Measurements from ENCODE around the gene RAP1A. TPM values are rescaled to one million over a fixed set of nuclear protein-coding genes. Genes with fewer than 3 reads are reported as not detected.

The RAP1A gene
- total RNA-seq, 1 donor, result 17.0 TPM

DNA sequence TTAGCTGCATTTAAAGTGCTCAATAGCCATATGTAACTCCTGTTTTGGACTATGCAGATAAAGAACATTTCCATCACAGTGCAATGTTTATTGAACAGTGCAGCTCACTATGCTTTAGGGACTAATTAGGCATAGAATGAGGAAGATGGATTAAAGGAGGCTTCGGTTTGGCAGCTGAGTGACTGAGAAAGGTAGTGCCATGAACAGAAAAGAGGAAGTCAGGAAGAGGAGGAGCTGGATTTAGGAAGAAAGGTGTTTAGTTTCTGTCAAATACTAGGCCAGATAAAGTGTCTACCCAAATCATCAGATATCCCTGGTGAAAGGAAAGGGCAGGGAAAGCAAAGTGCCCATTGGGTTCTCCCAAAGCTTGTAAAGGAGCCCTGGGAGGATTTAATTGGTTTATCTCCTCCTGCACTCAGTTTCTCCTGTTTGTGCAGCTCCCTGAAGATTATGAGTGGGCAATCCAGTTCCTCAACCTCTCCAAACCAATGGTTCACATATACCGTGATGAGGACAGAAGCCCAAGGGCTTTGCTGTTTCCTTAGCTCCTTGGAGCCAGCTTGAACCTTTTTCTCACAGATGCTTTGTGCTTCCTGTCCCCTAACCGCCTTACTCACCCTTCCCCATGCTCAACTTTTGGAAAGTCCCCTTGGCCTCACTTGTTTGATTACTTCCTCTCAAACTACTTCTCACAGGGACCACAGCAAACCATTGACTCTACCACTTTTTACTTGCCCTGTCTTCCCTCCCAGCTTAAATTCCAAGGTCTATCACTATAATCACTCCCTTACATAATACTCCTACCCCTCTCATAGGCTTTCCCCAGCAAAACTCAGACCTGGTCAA lies 3.5 kb upstream of the RAP1A start:
- Histone ChIP-seq H3K4me3 (ENCODE audit: insufficient read depth, low read length) (no peak overlapping the region), H3K27ac (ENCODE audit: low read depth, low read length) (no peak overlapping the region), H3K36me3 (ENCODE audit: insufficient read depth, low read length) (no peaks in the 10 kb centered on the region), H3K27me3 (ENCODE audit: insufficient read depth, low read length) (no peaks in the 10 kb centered on the region), H3K79me2 (ENCODE audit: insufficient read depth, low read length) (peaks cover 12% of the 10 kb centered on the region), H2AFZ (ENCODE audit: low read length) (no peak overlapping the region), H3K4me2 (ENCODE audit: insufficient read depth, low read length) (no peak overlapping the region), H3K9me3 (ENCODE audit: low read depth, low read length) (no peaks in the 10 kb centered on the region), H4K20me1 (ENCODE audit: insufficient read depth, low read length) (peaks cover 7% of the 10 kb centered on the region), H3K4me1 (ENCODE audit: insufficient read depth, low read length) (peaks cover 8% of the 10 kb centered on the region)
- DNase-seq (ENCODE audit: insufficient read length, low spot score, missing footprints), result no peak
- TF ChIP-seq, protein P1, sequence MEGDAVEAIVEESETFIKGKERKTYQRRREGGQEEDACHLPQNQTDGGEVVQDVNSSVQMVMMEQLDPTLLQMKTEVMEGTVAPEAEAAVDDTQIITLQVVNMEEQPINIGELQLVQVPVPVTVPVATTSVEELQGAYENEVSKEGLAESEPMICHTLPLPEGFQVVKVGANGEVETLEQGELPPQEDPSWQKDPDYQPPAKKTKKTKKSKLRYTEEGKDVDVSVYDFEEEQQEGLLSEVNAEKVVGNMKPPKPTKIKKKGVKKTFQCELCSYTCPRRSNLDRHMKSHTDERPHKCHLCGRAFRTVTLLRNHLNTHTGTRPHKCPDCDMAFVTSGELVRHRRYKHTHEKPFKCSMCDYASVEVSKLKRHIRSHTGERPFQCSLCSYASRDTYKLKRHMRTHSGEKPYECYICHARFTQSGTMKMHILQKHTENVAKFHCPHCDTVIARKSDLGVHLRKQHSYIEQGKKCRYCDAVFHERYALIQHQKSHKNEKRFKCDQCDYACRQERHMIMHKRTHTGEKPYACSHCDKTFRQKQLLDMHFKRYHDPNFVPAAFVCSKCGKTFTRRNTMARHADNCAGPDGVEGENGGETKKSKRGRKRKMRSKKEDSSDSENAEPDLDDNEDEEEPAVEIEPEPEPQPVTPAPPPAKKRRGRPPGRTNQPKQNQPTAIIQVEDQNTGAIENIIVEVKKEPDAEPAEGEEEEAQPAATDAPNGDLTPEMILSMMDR (IDR thresholded peaks at IDR 0.05; ENCODE audit: extremely low read depth, low read depth, low read length), result no peak

DNA sequence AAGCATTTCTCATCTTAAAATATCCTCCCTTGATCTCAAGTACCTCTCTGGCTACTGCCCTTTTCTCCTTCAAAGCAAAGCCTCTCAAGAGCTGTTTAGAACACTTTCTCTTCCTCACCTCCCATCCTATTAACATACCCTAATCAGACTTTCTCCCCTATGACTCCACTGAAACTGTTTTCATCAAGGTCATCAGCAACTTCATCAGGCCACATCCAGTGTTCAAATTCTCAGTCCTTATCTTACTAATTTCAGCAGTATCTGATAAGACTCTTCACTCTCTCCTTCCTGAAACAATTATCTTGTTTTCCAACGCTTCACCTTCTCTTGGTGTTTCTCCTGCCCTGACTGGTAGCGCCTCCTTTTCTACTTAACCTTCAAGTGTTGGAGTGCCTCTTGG lies 1.5 kb upstream of the RAP1A start:
- TF ChIP-seq, protein P1 (IDR thresholded peaks at IDR 0.05; ENCODE audit: extremely low read depth, low read depth, low read length), result no peak
- no peak overlapping the region for H3K4me2 ChIP-seq (ENCODE audit: insufficient read depth, low read length)
- no peak overlapping the region for H3K4me3 ChIP-seq (ENCODE audit: insufficient read depth, low read length)
- H3K36me3 ChIP-seq (ENCODE audit: insufficient read depth, low read length), result no peaks in the 10 kb centered on the region
- no peaks in the 10 kb centered on the region for H3K27me3 ChIP-seq (ENCODE audit: insufficient read depth, low read length)
- no peak overlapping the region for H3K27ac ChIP-seq (ENCODE audit: low read depth, low read length)
- peaks cover 14% of the 10 kb centered on the region for H3K4me1 ChIP-seq (ENCODE audit: insufficient read depth, low read length)
- no peaks in the 10 kb centered on the region for H3K9me3 ChIP-seq (ENCODE audit: low read depth, low read length)
- DNase-seq (ENCODE audit: insufficient read length, low spot score, missing footprints), result no peak
- H3K79me2 ChIP-seq (ENCODE audit: insufficient read depth, low read length), result peaks cover 32% of the 10 kb centered on the region
- no peak overlapping the region for H2AFZ ChIP-seq (ENCODE audit: low read length)
- peaks cover 22% of the 10 kb centered on the region for H4K20me1 ChIP-seq (ENCODE audit: insufficient read depth, low read length)

DNA sequence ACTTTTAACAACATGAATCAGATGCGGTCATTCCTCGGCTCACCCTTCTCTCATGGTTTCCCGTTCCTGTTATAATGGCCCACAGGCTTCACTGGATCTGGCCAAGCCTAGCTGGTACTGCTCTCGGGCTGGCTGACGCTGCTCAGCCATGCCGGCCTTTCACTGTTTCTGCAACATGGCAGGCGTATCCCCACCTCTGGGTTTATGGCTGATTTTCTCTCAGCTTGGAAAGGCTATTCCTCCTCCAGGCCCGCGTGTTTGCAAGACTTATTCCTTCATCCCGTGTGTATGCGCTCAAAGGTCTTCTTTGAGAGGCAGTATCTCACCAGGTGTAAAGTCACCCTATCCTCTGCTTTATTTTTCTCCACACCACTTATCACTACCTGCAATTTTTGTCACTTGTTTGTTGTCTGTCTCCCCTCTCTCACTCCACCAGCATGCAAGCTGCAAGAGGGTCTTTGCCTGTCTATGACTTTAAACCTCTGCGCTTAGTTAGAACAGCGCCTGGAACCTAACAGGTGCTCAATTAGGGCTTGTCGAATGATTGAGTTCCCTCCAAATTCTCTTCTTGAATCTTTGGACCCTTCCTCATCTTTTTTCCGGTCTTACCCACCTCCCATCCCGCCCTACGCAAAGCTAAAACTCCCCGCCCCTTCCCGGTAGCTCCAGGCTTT lies 491 bp upstream of the RAP1A start:
- Histone ChIP-seq H3K9me3 (ENCODE audit: low read depth, low read length) (no peaks in the 10 kb centered on the region), H2AFZ (ENCODE audit: low read length) (peak overlapping the region; percentile 93), H3K4me3 (ENCODE audit: insufficient read depth, low read length) (peak overlapping the region; percentile 79), H3K4me2 (ENCODE audit: insufficient read depth, low read length) (peak overlapping the region; percentile 86), H3K27ac (ENCODE audit: low read depth, low read length) (no peak overlapping the region), H3K36me3 (ENCODE audit: insufficient read depth, low read length) (no peaks in the 10 kb centered on the region), H3K27me3 (ENCODE audit: insufficient read depth, low read length) (no peaks in the 10 kb centered on the region), H3K4me1 (ENCODE audit: insufficient read depth, low read length) (peaks cover 14% of the 10 kb centered on the region), H3K79me2 (ENCODE audit: insufficient read depth, low read length) (peaks cover 42% of the 10 kb centered on the region), H4K20me1 (ENCODE audit: insufficient read depth, low read length) (peaks cover 31% of the 10 kb centered on the region)
- TF ChIP-seq, protein P1 (IDR thresholded peaks at IDR 0.05; ENCODE audit: extremely low read depth, low read depth, low read length), result no peak
- peak; percentile 43 for DNase-seq (ENCODE audit: insufficient read length, low spot score, missing footprints)

DNA sequence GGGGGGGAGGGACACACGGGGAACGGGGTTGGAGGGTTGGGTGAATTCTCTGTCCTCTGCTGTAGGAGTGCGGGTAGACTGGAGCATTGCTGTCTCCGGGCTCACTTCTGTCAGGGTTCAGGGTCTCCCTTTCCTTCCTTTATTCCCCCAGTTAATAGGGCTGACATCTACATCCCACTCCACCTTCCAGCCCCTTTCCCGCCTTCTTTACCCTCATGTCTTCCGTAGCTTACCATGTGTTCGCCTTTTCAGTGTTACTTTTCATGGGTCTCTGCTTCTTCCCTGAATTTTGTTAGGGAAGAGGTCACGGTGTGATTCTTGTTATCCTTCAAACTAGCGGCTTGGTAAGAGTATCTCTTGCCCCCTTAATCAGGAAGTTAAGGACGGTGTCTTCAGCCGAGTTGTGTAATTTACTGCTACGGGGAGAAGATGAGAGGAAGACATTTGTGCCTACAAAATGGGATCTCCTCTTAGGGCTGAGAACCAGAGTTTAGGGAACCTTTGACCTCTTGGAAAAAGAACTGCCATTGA lies 917 bp downstream of the RAP1A start:
- Histone ChIP-seq H4K20me1 (ENCODE audit: insufficient read depth, low read length) (peaks cover 41% of the 10 kb centered on the region), H2AFZ (ENCODE audit: low read length) (no peak overlapping the region), H3K9me3 (ENCODE audit: low read depth, low read length) (no peaks in the 10 kb centered on the region), H3K4me1 (ENCODE audit: insufficient read depth, low read length) (peaks cover 17% of the 10 kb centered on the region), H3K36me3 (ENCODE audit: insufficient read depth, low read length) (no peaks in the 10 kb centered on the region), H3K4me3 (ENCODE audit: insufficient read depth, low read length) (peak overlapping the region; percentile 79), H3K79me2 (ENCODE audit: insufficient read depth, low read length) (peaks cover 56% of the 10 kb centered on the region), H3K27me3 (ENCODE audit: insufficient read depth, low read length) (no peaks in the 10 kb centered on the region), H3K27ac (ENCODE audit: low read depth, low read length) (peak overlapping the region; percentile 76), H3K4me2 (ENCODE audit: insufficient read depth, low read length) (peak overlapping the region; percentile 85)
- DNase-seq (ENCODE audit: insufficient read length, low spot score, missing footprints), result peak; percentile 67
- TF ChIP-seq, protein P1 (IDR thresholded peaks at IDR 0.05; ENCODE audit: extremely low read depth, low read depth, low read length), result no peak

All from osteoblast (primary cell).